ENCODE measurements around the gene MPP3.

Gene MPP3

DNA sequence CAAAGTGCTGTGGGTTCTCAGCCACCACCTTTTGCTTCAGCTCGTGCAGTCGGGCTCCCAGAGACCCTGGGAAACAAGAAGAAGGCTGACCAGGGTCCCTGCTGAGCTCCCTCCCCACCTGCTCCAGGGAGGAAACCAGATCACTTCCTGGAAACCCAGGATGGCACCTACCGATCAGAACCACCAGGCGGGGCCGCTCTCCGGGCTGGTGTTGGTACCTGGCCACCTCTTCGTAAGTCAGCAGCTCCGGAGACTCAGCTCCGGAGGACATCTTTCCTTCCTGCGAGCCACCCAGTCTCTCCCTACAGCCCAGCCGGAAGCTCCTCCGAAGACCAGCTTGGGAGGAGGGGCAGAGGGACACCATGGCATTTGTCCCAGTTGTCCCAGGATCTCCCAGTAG is 18.9 kb downstream of the MPP3 start:
- no peak for DNase-seq (ENCODE audit: low read depth)
- TF ChIP-seq, protein P1, sequence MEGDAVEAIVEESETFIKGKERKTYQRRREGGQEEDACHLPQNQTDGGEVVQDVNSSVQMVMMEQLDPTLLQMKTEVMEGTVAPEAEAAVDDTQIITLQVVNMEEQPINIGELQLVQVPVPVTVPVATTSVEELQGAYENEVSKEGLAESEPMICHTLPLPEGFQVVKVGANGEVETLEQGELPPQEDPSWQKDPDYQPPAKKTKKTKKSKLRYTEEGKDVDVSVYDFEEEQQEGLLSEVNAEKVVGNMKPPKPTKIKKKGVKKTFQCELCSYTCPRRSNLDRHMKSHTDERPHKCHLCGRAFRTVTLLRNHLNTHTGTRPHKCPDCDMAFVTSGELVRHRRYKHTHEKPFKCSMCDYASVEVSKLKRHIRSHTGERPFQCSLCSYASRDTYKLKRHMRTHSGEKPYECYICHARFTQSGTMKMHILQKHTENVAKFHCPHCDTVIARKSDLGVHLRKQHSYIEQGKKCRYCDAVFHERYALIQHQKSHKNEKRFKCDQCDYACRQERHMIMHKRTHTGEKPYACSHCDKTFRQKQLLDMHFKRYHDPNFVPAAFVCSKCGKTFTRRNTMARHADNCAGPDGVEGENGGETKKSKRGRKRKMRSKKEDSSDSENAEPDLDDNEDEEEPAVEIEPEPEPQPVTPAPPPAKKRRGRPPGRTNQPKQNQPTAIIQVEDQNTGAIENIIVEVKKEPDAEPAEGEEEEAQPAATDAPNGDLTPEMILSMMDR (conservative IDR thresholded peaks at IDR 0.05; ENCODE audit: low read depth, low read length): no peak
- no peak overlapping the region for H3K4me3 ChIP-seq (ENCODE audit: low read length)

DNA sequence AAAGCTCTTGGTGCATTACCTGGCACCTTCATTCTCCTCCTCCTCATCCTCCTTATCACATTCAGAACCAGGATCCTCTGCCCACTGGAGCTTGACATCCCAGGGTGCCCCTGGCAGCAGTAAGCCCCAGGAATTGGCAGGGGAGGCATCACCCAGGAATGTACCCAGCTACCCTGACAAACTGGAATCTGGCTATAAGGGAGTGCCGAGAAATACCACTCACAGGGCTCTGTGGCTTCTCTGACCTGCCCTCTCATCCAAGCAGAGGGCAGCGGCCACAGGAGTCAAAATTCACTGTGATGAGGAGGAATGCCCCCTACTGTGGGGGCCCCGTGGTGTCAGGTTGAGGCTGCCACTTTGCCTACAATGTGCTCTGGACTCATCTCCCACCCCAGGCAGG is 19.6 kb downstream of the MPP3 start:
- DNase-seq (ENCODE audit: low read depth): no peak
- TF ChIP-seq, protein P1 (conservative IDR thresholded peaks at IDR 0.05; ENCODE audit: low read depth, low read length): no peak
- no peak overlapping the region for H3K4me3 ChIP-seq (ENCODE audit: low read length)

DNA sequence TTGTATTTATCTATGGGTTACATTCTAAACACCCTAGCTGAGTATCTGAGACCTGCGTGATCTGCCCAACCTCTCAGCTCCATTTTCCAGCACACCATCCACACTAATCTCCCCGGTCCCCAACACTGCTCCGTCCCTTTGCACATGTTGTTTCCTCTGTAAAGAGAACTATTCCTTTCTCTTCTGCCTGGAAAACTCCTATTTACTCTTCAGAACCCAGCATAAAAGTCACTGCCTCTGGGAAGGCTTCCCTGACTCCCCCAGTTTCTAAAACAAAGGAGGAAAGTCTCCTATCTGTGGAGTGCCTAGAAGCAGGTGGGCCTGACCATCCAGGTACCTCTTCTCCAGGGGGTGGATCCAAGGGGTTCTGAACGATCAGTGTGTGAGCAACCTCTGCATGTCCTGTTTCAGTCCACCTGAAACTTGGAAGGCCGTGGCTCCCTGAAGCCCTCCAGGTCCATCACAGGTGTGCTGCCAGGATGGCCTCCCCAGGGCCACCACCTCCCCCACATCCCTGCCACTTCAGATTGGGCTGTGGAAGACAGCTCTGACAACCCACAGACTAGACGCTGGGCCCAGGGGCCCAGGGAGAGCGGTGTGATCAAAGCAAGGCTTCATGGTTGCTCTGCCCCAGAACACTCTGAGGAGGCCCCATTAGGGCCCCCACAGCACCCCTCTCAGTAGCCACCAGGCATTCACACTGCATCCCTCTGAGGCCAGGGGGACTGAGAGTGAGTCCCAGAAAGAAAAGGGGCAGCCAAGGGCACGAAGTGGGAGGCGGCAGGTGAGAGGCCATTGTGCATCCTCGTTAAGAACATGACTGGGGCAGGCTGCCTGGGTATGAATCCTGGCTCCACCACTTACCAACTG is 20.3 kb downstream of the MPP3 start:
- TF ChIP-seq, protein P1 (conservative IDR thresholded peaks at IDR 0.05; ENCODE audit: low read depth, low read length): no peak
- no peak overlapping the region for H3K4me3 ChIP-seq (ENCODE audit: low read length)
- no peak for DNase-seq (ENCODE audit: low read depth)

DNA sequence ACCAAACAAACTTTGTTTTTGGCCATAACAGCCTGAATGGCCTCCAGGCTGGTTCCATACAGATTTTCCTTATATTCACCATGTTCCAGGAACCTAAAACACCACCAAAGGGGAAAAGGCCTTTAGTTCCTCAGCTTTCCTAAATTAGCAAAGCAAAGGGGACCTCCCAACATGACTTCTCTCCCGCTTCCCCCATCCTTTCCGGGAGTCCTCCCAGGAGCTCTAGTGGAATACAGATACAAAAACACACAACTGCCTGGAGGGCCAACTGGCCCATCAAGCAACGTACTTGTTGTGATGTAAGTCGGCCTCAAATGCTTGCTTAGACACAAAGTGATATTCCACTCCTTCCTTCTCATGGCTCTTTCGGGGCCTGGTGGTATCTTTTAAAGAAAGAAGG is 22.1 kb downstream of the MPP3 start:
- DNase-seq (ENCODE audit: low read depth): no peak
- TF ChIP-seq, protein P1 (conservative IDR thresholded peaks at IDR 0.05; ENCODE audit: low read depth, low read length): no peak
- H3K4me3 ChIP-seq (ENCODE audit: low read length): no peak overlapping the region

DNA sequence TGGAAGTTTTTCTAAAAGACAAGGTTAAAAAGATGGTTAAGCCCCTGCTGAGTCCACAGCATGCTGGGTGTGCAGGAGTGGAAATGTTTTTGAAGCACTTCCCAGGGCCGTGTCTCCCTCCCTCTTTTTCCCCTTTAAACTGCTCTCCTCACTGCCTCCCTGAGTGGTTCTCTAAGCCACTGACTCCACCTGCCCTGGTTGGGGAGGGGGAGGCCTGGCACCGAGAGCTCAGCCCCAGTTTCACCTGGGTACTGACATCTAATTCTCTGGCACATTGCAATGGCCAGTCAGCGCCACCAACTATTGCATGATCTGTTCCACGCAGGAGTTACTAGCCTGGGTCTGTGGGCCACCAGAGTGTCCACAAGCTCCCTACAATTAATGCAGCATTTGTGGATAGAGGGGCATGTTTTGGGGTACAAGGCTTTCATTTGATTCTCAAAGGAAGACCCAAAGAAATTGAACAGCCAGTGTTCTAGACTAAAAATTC is 22.7 kb downstream of the MPP3 start:
- no peak for DNase-seq (ENCODE audit: low read depth)
- TF ChIP-seq, protein P1 (conservative IDR thresholded peaks at IDR 0.05; ENCODE audit: low read depth, low read length): no peak
- no peak overlapping the region for H3K4me3 ChIP-seq (ENCODE audit: low read length)

DNA sequence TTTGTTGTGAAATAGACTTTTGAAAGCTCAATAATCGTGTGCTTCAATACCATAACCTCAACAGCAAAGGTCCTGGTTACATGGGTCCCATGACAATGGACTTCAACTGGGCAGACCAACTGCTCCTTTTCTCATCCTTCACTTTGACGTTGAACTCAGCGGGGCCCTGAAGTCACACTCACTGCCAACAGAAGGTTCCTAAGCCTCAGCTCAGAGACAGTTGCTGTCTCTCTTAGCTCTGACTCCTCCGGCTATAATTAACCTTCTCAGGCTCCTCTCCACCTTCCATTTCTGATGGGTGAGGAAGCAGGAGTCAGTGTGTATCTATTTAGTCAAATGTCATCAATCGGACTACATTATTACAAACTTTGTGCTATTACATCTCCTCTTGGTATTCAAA is 23.8 kb downstream of the MPP3 start:
- H3K4me3 ChIP-seq (ENCODE audit: low read length): no peak overlapping the region
- TF ChIP-seq, protein P1 (conservative IDR thresholded peaks at IDR 0.05; ENCODE audit: low read depth, low read length): no peak
- DNase-seq (ENCODE audit: low read depth): no peak

DNA sequence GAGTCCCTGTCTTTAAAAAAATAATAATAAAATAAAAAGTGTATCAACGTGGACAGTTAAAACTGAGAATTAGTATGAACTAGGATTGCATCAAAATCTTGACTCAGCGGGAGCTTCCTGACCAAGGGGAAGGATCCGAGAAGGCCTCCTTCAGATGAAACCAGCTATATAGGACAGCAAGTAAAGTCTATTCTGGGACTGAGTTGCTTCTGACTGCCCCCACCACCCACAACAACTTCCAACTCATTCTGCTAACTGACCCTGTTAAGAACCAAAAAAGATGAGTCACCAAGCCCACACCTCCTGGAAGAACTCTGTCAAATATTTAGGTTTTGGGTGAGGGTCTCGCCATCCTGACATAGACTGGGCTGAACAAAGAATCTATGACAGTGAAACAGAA is 24.9 kb downstream of the MPP3 start:
- TF ChIP-seq, protein P1 (conservative IDR thresholded peaks at IDR 0.05; ENCODE audit: low read depth, low read length): no peak
- DNase-seq (ENCODE audit: low read depth): no peak
- no peak overlapping the region for H3K4me3 ChIP-seq (ENCODE audit: low read length)

Data from retinal pigment epithelial cell (primary cell).